Subcutaneous adipose tissue (tissue), 4 donors: ENCODE measurements around the gene NAA60. TPM values are rescaled to one million over a fixed set of nuclear protein-coding genes. Genes with fewer than 3 reads are reported as not detected.

Experiments
- total RNA-seq, 4 donors: library from RNA; depleted of rRNA; stranded (reverse); fragments of >200 nt; gene quantifications; one replicate each; pipeline ENCODE4 v1.1.0, GENCODE V29; 2016
- TF ChIP-seq, protein P1 (sequence below): fragments of 450-650 bp; IDR thresholded peaks from one replicate; pipeline ENCODE4 v1.5.1; 2016; ENCODE audit warnings: low read depth, mild to moderate bottlenecking, control low read depth, antibody characterized with exemption, moderate library complexity

NAA60 gene
- total RNA-seq, 4 donors from 2014 or later: 17.6 to 43.0 (median 20.8) TPM

DNA sequence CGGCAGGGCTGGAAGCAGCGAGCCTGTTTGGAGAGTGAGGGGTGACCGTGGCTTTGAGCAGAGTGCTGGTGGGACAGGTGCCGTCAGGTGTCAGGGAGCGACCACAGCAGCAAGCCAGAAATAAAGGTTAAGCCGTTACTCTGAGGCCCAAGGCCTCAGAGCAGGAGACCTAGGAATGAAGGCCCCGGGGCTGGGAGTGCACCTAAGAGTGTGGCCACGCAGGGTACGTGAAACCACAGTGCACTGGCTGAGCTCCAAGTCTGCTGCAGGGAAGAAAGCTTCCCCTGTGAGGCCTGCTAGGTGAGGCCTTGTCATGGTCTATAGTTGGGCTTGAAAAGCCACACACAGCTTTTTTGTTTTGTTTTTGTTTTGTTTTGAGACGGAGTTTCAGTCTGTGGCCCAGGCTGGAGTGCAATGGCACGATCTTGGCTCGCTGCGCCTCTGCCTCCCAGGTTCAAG lies 66.0 kb downstream of the NAA60 start:
- TF ChIP-seq, protein P1, sequence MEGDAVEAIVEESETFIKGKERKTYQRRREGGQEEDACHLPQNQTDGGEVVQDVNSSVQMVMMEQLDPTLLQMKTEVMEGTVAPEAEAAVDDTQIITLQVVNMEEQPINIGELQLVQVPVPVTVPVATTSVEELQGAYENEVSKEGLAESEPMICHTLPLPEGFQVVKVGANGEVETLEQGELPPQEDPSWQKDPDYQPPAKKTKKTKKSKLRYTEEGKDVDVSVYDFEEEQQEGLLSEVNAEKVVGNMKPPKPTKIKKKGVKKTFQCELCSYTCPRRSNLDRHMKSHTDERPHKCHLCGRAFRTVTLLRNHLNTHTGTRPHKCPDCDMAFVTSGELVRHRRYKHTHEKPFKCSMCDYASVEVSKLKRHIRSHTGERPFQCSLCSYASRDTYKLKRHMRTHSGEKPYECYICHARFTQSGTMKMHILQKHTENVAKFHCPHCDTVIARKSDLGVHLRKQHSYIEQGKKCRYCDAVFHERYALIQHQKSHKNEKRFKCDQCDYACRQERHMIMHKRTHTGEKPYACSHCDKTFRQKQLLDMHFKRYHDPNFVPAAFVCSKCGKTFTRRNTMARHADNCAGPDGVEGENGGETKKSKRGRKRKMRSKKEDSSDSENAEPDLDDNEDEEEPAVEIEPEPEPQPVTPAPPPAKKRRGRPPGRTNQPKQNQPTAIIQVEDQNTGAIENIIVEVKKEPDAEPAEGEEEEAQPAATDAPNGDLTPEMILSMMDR: no peak

DNA sequence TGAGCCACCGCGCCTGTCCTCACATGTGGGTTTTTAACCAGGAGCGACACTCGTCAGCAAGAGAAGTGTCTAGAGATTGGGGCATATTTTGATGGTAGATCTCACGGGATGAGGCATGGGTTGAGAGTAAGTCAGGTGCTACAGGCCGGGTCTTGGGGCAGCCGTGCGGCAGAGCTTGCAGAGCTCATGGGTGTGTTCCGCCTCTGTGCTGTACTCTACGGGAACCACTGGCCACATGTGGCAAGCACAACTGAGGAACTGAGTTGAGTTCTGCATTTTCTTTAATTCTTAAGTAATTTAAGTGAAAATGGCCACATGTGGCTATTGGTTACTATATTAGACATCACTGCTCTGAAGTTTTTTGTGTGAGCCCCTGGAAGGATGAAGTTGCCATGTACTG lies 66.9 kb downstream of the NAA60 start:
- TF ChIP-seq, protein P1: no peak

DNA sequence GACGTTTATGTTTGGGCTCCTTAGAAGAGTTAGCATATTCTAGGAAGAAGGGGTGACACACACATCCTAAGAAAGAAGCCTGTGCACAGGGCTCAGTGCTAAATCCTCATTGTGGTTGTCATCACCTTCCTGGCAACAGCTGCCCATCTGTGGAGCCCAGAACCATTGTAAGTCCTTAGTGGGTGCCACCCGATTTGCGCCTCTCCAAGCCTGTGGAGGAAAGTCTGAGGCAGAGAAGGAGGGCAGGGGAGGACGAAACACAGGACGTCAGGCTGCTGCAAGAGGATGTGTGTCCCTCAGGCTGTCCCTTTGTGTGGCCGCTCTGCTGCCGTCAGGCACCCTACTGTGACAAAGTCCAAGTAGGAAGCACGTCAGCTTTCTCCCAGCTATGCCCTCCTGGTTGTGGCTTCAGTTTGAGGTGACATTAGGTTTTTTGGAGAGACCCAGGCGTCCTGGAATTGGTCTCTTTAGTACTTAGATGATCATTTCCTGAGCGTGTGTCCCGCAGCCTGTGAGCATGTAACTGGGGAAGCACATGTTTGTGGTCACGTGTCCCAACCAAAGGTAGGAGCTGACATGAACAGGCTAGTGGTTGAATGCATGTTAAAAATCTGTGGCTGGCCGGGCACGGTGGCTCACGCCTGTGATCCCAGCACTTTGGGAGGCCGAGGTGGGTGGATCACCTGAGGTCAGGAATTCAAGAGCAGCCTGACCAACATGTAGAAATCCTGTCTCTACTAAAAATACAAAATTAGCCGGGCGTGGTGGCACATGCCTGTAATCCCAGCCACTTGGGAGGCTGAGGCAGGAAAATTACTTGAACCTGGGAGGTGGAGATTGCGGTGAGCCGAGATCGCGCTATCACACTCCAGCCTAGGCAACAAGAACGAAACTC lies 68.1 kb downstream of the NAA60 start:
- TF ChIP-seq, protein P1: no peak

DNA sequence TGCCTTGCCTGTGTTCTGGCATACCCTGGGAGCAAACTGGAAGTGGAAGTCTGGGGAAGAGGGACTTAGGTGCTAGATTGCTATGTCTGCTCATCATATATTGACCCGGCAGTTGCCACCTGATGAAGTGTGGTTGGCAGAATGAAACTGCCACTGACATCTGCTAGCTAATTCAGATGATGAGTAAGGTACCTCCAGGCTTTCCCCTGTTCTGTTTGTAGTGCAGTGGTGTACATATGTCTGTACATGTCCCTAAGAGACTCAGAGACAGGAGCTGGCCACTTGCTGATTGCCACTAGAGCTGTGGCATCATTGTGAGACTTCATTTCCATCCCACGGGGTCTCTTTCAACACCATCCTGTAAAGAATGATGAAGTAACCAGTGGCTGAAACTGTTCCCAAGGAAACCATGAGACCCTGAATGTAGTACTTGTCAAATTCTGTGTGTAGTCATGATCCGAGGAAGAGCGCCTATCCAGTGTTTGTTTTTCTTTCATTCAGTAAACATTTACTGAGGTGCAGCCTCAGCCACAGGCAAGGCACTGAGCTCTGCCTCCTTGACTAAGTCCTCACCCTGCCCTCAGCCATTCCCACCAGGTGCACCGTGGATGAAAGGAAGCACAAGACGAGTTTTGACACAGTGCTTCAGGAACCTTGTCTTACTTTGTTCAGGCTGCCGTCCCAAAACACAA lies 70.6 kb downstream of the NAA60 start:
- TF ChIP-seq, protein P1: no peak

DNA sequence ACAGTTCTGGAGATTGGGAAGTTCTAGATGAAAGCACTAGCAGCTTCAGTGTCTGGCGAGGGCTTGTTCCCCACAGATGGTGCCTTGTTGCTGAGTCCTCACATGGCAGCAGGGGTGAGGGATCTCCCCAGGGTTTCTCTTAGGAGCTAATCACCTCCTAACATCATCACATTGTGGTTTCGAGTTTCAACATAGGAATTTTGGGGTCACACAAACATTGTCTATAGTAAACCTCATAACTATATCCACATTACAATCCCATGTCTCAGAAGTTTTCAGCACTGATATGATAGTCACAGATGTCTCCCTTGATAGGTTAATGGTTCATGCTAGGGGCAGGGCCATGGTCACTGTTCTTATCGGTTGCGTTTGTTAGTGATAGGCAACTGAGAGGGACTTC lies 71.1 kb downstream of the NAA60 start:
- TF ChIP-seq, protein P1: no peak

DNA sequence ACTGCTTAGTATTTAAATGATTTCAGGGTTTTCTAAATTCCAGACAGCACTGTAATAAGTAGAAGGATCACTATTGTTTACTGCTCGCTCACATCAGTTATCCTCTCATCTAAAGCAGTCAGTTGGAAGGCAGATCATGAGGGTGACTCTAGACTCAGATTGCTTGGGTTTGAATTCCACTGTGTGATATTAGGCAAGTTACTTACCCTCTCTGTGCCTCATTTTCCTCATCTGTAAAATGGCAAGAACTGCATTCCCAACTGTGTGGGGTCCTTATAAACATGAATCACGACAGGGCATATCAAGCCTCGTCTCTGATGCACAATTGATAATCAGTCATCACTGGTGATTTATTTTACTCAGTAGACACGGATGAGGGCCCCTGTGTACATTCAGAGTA lies 72.4 kb downstream of the NAA60 start:
- TF ChIP-seq, protein P1: no peak

DNA sequence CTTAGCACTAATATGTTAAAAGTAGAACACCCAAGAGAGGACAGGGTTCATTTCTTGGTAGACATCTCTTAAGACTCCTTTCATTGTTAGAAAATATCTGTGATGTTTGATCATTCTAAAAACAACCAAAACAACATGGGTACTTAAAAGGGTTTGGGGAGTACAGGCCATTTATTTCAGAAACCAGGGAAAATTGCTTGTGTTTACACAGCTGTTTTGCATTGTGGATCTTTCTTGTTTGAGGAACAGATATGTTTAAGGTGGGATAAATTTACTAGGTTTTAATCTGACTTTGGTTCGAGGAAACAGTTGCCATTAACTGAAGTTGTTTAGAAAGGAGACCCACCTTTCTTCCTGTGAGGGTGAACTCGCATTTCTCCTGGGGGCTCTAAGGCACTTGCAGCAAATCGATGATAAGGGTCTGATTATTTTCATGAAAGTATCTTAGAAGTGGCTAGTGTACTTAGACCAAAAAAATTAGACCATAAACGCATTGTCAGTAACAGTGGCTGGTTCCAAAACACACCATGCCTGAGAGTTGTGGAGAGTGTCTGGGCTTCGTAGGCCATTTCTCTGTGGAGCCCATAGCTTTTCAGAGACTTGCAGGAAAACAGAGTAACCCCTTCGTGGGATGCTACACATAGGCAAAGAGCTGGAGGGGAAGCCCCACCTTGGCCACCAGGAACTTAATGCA lies 75.0 kb downstream of the NAA60 start:
- TF ChIP-seq, protein P1: no peak
